Subcutaneous abdominal adipose tissue (tissue), 5 donors: ENCODE measurements around the gene FARSA.
"Not testable (repeated sequence)": the region's sequence is repeated elsewhere in the genome, so short reads cannot be mapped to it uniquely, and the experiment has no call there.

Source experiments
- H3K27ac ChIP-seq: one replicate; pipeline ENCODE4 v1.7.0; 2013; ENCODE audit warnings: low read depth, mild to moderate bottlenecking, inconsistent platforms, low read length, moderate library complexity
- H3K27me3 ChIP-seq, 5 donors: one replicate each; pipeline ENCODE4 v1.7.0; 2013; ENCODE audit warnings: low read length in 5 of 5, inconsistent platforms in 1 of 5; ENCODE audit not compliant: control insufficient read depth in 5 of 5, insufficient read depth in 4 of 5
- H3K36me3 ChIP-seq, 5 donors: one replicate each; pipeline ENCODE4 v1.7.0; 2013; ENCODE audit warnings: low read length in 5 of 5; ENCODE audit not compliant: control insufficient read depth in 5 of 5, insufficient read depth in 5 of 5
- H3K4me1 ChIP-seq, 5 donors: one replicate each; pipeline ENCODE4 v1.7.0; 2013; ENCODE audit warnings: low read length in 5 of 5, mild to moderate bottlenecking in 3 of 5, moderate library complexity in 1 of 5; ENCODE audit not compliant: control insufficient read depth in 5 of 5, insufficient read depth in 5 of 5
- H3K4me3 ChIP-seq, 5 donors: one replicate each; pipeline ENCODE4 v1.7.0; 2013; ENCODE audit warnings: low read length in 5 of 5, low read depth in 1 of 5
- H3K9ac ChIP-seq, 5 donors: one replicate each; pipeline ENCODE4 v1.7.0; 2013; ENCODE audit warnings: low read length in 5 of 5, mild to moderate bottlenecking in 4 of 5, moderate library complexity in 3 of 5
- H3K9me3 ChIP-seq, 5 donors: one replicate each; pipeline ENCODE4 v1.7.0; 2013; ENCODE audit warnings: low read length in 5 of 5; ENCODE audit not compliant: control insufficient read depth in 5 of 5
- donor health status: healthy.
- donor health status: healthy.
- donor health status: healthy.
- donor health status: healthy.
- donor health status: healthy.

The FARSA gene

DNA sequence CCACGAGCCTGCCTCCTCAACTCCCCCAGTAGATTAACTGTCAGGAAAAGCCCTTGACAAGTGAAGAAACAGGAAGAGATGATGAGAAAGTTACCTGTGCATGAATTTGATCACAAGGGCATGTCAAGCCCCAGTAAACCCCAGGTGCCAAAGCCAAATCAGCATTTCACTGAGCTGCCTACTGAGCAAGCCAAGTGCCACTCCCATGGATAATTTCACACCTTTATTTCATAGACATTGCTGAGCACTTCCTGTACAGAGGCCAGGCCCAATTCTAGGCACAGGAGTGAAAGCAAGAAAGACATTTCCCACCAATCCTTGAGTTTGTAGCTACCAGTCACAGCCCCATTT lies 21.1 kb upstream of the FARSA start:
- Histone ChIP-seq H3K27me3 (no peaks in the 10 kb centered on the region), H3K9me3 (no peaks in the 10 kb centered on the region), H3K27ac (peak overlapping the region; percentile 41), H3K4me3 (no peak overlapping the region), H3K9ac (no peak overlapping the region), H3K4me1 (peaks cover 2 to 29% (median 21%) of the 10 kb centered on the region in 5 donors), H3K36me3 (peaks cover 0 to 50% (median 48%) of the 10 kb centered on the region in 5 donors)

DNA sequence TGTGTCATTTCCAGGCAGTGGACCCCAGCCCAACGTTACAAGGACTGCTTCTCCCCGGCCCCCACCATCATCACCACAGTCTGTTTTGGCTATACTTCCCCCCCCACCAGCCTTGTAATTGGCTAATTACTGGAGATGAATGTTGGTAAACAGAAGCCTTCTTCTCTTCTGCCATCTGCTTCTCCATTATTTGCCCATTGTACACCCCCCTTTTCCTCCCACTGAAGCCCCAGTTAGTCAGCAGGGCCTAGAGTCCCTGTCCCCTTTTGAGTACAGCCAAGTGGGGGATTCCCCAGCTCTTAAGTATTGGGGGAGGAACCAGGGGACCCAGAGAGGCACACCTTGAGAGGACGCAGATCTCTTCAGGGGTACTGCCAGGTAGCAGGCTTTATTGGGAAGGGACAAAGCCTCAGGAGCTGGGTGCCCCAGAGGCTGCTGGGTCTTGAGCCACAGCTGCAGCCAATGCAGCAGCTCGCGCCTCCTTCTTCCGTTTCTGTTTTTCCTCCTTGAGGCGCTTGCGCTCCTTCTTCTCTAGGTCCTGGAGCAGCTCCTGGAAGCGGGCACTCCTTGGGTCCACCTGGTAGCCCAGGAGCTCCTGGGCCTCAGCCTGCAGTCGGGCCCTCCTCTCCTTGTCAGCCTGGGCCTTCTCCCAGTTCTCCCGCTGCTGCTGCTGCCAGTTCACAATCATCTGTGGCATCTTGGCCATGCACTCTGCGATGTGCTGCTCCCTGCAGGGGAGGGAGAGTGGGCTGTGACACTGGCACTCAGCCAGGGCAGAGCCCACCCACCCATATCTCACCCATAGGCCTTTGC lies 20.5 kb upstream of the FARSA start:
- H3K27me3 ChIP-seq = no peaks in the 10 kb centered on the region
- peak overlapping the region in 1 of 5 donors; percentile 40 for H3K9ac ChIP-seq
- H3K27ac ChIP-seq = peak overlapping the region; percentile 48
- no peak overlapping the region for H3K4me3 ChIP-seq
- H3K36me3 ChIP-seq = peaks cover 0 to 56% (median 54%) of the 10 kb centered on the region in 5 donors
- H3K9me3 ChIP-seq = no peaks in the 10 kb centered on the region
- H3K4me1 ChIP-seq = peaks cover 2 to 29% (median 21%) of the 10 kb centered on the region in 5 donors

DNA sequence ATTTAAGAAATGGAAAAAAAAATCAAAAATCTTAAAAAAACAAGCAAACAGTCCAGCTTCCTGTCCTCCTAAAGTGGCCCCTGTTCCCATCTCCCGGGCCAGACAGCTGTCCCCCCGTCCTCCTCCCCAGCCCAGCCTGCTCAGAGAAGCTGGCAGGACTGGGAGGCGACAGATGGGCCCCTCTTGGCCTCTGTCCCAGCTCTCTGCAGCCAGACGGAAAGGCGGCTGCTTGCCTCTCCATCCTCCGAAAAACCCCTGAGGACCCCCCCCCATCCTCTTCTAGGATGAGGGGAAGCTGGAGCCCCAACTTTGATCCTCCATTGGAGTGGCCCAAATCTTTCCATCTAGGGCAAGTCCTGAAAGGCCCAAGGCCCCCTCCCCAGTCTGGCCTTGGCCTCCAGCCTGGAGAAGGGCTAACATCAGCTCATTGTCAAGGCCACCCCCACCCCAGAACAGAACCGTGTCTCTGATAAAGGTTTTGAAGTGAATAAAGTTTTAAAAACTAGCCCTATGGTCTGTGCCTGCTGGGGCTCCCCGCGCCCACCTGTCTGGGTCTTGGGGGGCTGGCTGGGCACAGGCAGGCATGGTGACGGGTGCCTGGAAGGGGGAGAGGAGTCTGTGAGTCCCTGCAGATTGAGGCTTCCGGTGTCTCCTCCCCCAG lies 19.8 kb upstream of the FARSA start:
- H3K9me3 ChIP-seq = no peaks in the 10 kb centered on the region
- peak overlapping the region; percentile 48 for H3K27ac ChIP-seq
- H3K4me3 ChIP-seq = no peak overlapping the region
- peaks cover 2 to 29% (median 22%) of the 10 kb centered on the region in 5 donors for H3K4me1 ChIP-seq
- peak overlapping the region in 2 of 5 donors; percentile 28 to 46 for H3K9ac ChIP-seq
- no peaks in the 10 kb centered on the region for H3K27me3 ChIP-seq
- peaks cover 0 to 63% (median 61%) of the 10 kb centered on the region in 5 donors for H3K36me3 ChIP-seq

DNA sequence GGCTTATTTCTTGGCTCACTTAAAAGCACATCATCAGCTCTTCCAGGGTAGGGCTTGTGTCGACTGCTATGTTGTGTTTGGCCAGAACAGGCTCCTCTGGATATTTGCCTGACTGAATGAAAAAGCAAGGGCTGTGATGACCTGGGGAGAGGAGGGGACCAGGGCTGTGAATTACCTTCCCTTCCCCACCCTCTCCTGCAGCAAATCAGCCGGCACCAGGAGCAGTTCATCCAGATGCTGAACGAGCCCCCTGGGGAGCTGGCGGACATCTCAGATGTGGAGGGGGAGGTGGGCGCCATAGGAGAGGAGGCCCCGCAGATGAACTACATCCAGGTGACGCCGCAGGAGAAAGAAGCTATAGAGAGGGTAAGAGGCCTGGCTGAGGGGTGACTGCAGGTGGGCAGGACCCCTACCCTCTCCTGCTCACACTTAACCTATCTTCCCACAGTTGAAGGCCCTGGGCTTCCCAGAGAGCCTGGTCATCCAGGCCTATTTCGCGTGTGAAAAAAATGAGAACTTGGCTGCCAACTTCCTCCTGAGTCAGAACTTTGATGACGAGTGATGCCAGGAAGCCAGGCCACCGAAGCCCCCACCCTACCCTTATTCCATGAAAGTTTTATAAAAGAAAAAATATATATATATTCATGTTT lies 19.1 kb upstream of the FARSA start:
- Histone ChIP-seq H3K27me3 (no peaks in the 10 kb centered on the region), H3K27ac (peak overlapping the region; percentile 37), H3K4me3 (no peak overlapping the region), H3K9ac (peak overlapping the region in 3 of 5 donors; percentile 28 to 49 (median 47)), H3K4me1 (peaks cover 2 to 32% (median 26%) of the 10 kb centered on the region in 5 donors), H3K9me3 (no peaks in the 10 kb centered on the region), H3K36me3 (peaks cover 0 to 70% (median 68%) of the 10 kb centered on the region in 5 donors)

DNA sequence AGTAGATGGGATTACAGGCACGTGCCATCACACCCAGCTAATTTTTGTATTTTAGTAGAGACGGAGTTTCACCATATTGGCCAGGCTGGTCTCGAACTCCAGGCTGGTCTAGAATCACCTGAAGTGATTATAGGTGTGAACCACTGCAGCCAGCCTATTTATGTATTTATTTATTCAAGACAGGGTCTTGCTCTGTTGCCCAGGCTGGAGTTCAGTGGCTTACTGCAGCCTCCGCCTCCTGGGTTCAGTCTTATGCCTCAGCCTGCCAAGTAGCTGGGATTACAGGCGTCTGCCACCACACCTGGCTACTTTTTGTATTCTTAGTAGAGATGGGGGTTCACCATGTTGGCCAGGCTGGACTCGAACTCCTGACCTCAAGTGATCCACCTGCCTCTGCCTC lies 18.5 kb upstream of the FARSA start:
- Histone ChIP-seq H3K4me1 (peaks cover 2 to 37% (median 32%) of the 10 kb centered on the region in 5 donors), H3K36me3 (peaks cover 0 to 71% (median 68%) of the 10 kb centered on the region in 5 donors), H3K9ac (peak overlapping the region in 1 of 5 donors; percentile 49), H3K27ac (peak overlapping the region; percentile 37)
- H3K4me3 ChIP-seq, H3K27me3 ChIP-seq, H3K9me3 ChIP-seq: not testable (repeated sequence)

DNA sequence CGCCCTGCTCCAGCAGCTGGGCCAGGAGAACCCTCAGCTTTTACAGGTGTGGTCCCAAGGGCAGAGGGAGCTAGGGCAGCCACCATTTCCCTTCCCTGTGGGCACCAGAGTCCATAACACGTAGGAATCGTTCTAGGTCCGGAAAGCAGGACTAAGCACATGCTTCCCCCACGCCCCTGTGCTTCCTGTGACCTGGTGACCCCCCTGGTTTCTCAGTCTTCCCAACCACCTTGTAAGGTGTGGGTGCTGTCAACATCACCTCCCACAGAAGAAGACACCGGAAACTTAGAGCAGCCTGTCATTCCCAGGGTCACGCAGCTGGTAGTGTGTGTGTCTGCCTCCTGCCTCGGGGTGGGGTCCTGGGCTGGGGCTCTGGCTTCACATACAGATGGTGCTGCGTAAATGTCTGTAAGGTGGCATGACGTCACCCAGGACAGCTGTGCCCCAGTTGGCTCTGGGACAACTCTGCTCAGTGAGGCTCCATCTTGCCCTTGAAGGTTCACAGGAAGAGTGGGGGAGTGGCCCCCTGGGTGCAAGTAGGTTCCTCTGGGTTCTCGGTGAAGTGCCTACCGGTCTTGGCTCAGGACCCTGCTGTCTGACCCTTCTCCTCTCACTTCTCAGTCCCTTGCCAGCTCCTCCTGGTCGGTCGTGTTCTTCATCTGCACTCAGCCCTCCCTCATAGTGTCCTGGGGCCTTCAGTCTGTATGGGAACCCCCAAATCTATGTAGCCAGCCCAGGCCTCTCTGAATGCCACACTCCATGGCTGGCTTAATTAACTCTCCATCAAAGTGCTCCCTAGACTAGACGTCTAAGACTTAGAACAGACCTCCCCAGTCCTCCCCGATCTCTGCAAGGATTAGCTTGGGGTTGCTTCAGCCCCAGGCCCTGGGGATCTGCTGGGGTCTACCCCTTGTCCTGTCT lies 16.1 kb upstream of the FARSA start:
- Histone ChIP-seq H3K9me3 (no peaks in the 10 kb centered on the region), H3K4me3 (no peak overlapping the region), H3K36me3 (peaks cover 0 to 72% (median 67%) of the 10 kb centered on the region in 5 donors), H3K27me3 (no peaks in the 10 kb centered on the region), H3K9ac (no peak overlapping the region), H3K27ac (peak overlapping the region; percentile 49), H3K4me1 (peaks cover 8 to 31% (median 26%) of the 10 kb centered on the region in 5 donors)

DNA sequence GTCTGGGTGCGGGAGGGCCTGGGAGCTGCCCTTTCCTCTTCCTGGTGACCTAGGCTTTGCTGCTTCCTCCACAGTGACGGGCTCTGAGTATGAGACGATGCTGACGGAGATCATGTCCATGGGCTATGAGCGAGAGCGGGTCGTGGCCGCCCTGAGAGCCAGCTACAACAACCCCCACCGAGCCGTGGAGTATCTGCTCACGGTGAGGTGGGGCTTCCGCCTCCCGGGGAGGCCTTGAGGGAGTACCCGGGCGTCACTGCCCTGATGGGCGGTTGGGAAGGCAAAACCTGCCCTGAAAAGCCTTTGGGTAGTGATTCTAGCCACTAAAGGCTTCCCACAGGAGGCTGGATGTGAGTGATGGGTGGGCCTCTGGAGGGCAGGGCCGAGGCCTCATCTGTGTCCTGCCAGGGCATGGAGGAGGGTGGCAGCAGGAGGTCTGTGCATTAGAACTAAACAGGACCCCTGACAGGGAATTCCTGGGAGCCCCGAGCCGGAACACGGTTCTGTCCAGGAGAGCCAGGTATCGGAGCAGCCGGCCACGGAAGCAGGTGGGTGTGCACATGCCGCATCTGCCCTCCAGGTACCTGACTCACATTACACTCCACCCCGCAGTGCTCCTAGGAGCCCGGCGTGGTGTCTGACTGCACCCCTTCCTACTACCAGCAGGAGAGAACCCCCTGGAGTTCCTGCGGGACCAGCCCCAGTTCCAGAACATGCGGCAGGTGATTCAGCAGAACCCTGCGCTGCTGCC lies 15.3 kb upstream of the FARSA start:
- Histone ChIP-seq H3K27me3 (no peaks in the 10 kb centered on the region), H3K36me3 (peaks cover 0 to 71% (median 64%) of the 10 kb centered on the region in 5 donors), H3K9ac (peak overlapping the region in 1 of 5 donors; percentile 43), H3K27ac (peak overlapping the region; percentile 49), H3K4me3 (no peak overlapping the region), H3K4me1 (peaks cover 8 to 27% (median 25%) of the 10 kb centered on the region in 5 donors), H3K9me3 (no peaks in the 10 kb centered on the region)

DNA sequence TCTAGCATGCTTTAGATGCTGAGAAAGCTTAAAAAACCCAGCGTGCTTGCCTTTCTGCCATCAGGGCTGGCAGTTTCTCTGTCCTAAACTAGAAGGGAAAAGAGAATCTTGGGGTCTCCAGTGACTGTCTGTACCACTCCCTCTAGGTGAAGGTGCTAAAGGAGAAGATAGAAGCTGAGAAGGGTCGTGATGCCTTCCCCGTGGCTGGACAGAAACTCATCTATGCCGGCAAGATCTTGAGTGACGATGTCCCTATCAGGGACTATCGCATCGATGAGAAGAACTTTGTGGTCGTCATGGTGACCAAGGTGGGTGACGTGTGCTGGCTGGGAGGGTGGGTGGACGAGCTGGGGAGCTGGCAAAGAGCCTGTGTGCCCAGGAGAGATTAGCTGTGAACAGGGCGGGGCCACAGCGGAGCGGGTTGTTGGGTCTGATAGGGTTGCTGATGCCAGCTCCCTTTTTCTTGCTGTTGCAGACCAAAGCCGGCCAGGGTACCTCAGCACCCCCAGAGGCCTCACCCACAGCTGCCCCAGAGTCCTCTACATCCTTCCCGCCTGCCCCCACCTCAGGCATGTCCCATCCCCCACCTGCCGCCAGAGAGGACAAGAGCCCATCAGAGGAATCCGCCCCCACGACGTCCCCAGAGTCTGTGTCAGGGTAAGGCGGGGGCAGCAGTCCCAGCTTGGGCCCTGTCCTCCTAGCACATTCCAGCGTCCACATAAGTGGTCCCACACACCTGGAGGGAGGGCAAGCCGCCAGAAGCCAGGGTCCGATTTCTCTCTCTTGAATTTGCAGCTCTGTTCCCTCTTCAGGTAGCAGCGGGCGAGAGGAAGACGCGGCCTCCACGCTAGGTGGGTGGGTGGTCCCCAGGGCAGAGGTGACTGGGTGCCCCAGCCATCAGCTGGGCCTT lies 14.4 kb upstream of the FARSA start:
- Histone ChIP-seq H3K9ac (peak overlapping the region in 1 of 5 donors; percentile 43), H3K4me1 (peaks cover 8 to 27% (median 24%) of the 10 kb centered on the region in 5 donors), H3K27me3 (no peaks in the 10 kb centered on the region), H3K4me3 (no peak overlapping the region), H3K27ac (peak overlapping the region; percentile 85), H3K9me3 (no peaks in the 10 kb centered on the region), H3K36me3 (peaks cover 0 to 72% (median 64%) of the 10 kb centered on the region in 5 donors)
